Esophagus muscularis mucosa (tissue), 4 donors: Measurements from ENCODE around the gene HPS1.

Experiments used
- EP300 ChIP-seq: sonication (generic); formaldehyde crosslinking; IDR thresholded peaks from one replicate; pipeline ENCODE4 v1.6.1; 2017; ENCODE audit warnings: antibody characterized with exemption
- POLR2A ChIP-seq: fragments of 450-650 bp; IDR thresholded peaks from one replicate; pipeline ENCODE4 v1.6.1; 2017; ENCODE audit warnings: antibody characterized with exemption, moderate library complexity, mild to moderate bottlenecking, low read depth
- POLR2AphosphoS5 ChIP-seq, 2 donors: sonication (generic); formaldehyde crosslinking; IDR thresholded peaks; one replicate each; pipeline ENCODE4 v1.6.1; 2017; ENCODE audit warnings: antibody characterized with exemption in 2 of 2
- TF ChIP-seq, protein P1 (sequence below), 3 experiments: fragments of 200-600 bp in 2 of 3; fragments of 450-650 bp in 1 of 3; sonication (generic) in 2 of 3; IDR thresholded peaks; one replicate each; pipeline ENCODE4 v1.5.1; 2017 to 2019; ENCODE audit warnings: antibody characterized with exemption in 3 of 3, mild to moderate bottlenecking in 2 of 3, moderate library complexity in 1 of 3

DNA sequence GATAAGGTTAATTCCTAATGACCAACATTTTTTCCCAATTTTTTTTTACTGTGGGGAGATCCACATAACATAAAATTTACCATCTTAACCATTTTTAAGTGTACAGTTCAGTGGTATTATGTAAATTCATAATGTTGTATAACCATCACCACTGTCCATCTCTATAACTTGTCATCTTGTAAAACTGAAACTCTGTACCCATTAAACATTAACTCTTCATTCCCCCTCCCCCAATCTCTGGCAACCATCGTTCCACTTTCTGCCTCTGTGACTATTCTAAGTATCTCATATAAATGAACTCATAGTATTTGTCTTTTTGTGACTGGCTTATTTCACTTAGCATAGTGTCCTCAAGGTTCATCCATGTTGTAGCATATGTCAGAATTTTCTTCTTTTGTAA is 46.0 kb upstream of the HPS1 start:
- TF ChIP-seq POLR2A (no peak), POLR2AphosphoS5 (IDR thresholded peaks at IDR 0.05) (no peak), EP300 (no peak)
- TF ChIP-seq, protein P1, sequence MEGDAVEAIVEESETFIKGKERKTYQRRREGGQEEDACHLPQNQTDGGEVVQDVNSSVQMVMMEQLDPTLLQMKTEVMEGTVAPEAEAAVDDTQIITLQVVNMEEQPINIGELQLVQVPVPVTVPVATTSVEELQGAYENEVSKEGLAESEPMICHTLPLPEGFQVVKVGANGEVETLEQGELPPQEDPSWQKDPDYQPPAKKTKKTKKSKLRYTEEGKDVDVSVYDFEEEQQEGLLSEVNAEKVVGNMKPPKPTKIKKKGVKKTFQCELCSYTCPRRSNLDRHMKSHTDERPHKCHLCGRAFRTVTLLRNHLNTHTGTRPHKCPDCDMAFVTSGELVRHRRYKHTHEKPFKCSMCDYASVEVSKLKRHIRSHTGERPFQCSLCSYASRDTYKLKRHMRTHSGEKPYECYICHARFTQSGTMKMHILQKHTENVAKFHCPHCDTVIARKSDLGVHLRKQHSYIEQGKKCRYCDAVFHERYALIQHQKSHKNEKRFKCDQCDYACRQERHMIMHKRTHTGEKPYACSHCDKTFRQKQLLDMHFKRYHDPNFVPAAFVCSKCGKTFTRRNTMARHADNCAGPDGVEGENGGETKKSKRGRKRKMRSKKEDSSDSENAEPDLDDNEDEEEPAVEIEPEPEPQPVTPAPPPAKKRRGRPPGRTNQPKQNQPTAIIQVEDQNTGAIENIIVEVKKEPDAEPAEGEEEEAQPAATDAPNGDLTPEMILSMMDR (IDR thresholded peaks at IDR 0.05), result no peak
